KMS-11 (cell line): Measurements from ENCODE around the gene LGALS3BP.

Experiments
- H2AFZ ChIP-seq: fragments of 200-600 bp; sonication (generic); 2 replicates; pipeline ENCODE4 v1.6.1; 2016; ENCODE audit warnings: antibody characterized with exemption, mixed run types, low read depth
- H3K27ac ChIP-seq: fragments of 200-600 bp; sonication (generic); 2 replicates; pipeline ENCODE4 v1.6.1; 2016; ENCODE audit warnings: mild to moderate bottlenecking, mixed run types
- H3K27me3 ChIP-seq: fragments of 200-600 bp; sonication (generic); 2 replicates; pipeline ENCODE4 v1.6.1; 2017; ENCODE audit warnings: mild to moderate bottlenecking, low read depth, mixed run types, moderate library complexity; ENCODE audit not compliant: insufficient read depth
- H3K36me3 ChIP-seq: fragments of 200-600 bp; sonication (generic); 2 replicates; pipeline ENCODE4 v1.6.1; 2017; ENCODE audit warnings: mild to moderate bottlenecking, mixed run types; ENCODE audit not compliant: insufficient read depth
- H3K4me1 ChIP-seq: fragments of 200-600 bp; sonication (generic); 2 replicates; pipeline ENCODE4 v1.6.1; 2016; ENCODE audit warnings: mild to moderate bottlenecking, low read depth, mixed run types; ENCODE audit not compliant: poor library complexity, severe bottlenecking
- H3K4me2 ChIP-seq: fragments of 200-600 bp; sonication (generic); 2 replicates; pipeline ENCODE4 v1.7.0; 2016; ENCODE audit warnings: mild to moderate bottlenecking, mixed run types
- H3K4me3 ChIP-seq: fragments of 200-600 bp; sonication (generic); IDR thresholded peaks from 2 replicates; pipeline ENCODE4 v1.6.1; 2017; ENCODE audit warnings: low read depth, low read length, mixed read lengths; ENCODE audit not compliant: insufficient read depth
- H3K79me2 ChIP-seq: fragments of 200-600 bp; sonication (generic); 2 replicates; pipeline ENCODE4 v1.6.1; 2016; ENCODE audit warnings: low read depth, mixed run types; ENCODE audit not compliant: insufficient read depth
- H3K9ac ChIP-seq: fragments of 200-600 bp; sonication (generic); 2 replicates; pipeline ENCODE4 v1.6.1; 2016; ENCODE audit warnings: mild to moderate bottlenecking, mixed run types
- H4K20me1 ChIP-seq: fragments of 200-600 bp; sonication (generic); 2 replicates; pipeline ENCODE4 v1.6.1; 2016; ENCODE audit warnings: mild to moderate bottlenecking, mixed run types; ENCODE audit not compliant: insufficient read depth
- CTCF ChIP-seq: fragments of 200-600 bp; sonication (generic); conservative IDR thresholded peaks from 2 replicates; pipeline ENCODE4 v1.6.1; 2017; ENCODE audit warnings: low read depth, mild to moderate bottlenecking, antibody characterized with exemption, low read length, moderate library complexity, mixed read lengths

Gene LGALS3BP

DNA sequence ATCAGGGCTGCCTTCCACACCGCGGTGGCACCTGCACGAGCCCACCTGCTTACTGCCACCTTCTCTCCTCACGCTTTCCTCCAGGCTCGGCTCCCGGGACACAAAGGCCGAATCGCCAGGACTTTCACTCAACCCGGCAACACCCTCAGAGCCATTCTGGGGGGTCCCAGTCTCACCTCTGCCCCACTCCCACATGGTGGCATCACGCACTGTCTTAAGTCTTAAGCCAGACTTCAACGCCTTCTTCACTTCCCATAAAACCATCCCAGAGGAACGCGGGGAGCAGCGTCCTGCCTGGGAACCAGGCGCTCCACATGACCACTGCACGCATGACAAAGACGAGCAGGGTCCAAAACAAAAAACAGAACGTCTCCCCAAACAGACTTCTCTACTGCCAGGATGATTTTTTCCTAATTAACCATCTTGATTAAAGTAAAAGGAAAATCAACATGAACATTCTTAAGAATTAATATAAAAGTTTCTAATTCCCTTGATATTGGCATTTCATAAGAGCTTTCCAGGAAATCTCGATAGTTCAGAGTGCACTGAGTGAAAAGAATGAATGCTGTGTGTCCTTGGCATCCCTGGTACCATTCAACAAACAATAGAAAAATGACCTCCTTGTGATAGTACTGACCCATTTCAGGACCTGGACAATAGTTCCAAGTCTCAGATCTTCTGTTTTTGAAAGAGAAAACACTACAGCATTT is 27.2 kb upstream of the LGALS3BP start:
- Histone ChIP-seq H3K36me3 (no peaks in the 10 kb centered on the region), H3K4me1 (peaks cover 19% of the 10 kb centered on the region), H3K9ac (no peak overlapping the region), H3K27ac (no peak overlapping the region), H3K4me3 (no peak overlapping the region), H3K79me2 (peaks cover 52% of the 10 kb centered on the region), H3K4me2 (no peak overlapping the region), H2AFZ (no peak overlapping the region), H3K27me3 (no peaks in the 10 kb centered on the region), H4K20me1 (no peaks in the 10 kb centered on the region)
- TF ChIP-seq CTCF: no peak

- Histone ChIP-seq H3K4me2 (no peak overlapping the region), H3K79me2 (peaks cover 60% of the 10 kb centered on the region), H3K27ac (no peak overlapping the region), H3K4me3 (no peak overlapping the region), H2AFZ (no peak overlapping the region), H3K4me1 (peaks cover 19% of the 10 kb centered on the region), H3K27me3 (no peaks in the 10 kb centered on the region), H3K9ac (no peak overlapping the region), H4K20me1 (no peaks in the 10 kb centered on the region), H3K36me3 (no peaks in the 10 kb centered on the region)
- no peak for TF ChIP-seq CTCF
Observed at GRCh38 chr17:79006046-79006445, 26.3 kb upstream of the LGALS3BP start.

DNA sequence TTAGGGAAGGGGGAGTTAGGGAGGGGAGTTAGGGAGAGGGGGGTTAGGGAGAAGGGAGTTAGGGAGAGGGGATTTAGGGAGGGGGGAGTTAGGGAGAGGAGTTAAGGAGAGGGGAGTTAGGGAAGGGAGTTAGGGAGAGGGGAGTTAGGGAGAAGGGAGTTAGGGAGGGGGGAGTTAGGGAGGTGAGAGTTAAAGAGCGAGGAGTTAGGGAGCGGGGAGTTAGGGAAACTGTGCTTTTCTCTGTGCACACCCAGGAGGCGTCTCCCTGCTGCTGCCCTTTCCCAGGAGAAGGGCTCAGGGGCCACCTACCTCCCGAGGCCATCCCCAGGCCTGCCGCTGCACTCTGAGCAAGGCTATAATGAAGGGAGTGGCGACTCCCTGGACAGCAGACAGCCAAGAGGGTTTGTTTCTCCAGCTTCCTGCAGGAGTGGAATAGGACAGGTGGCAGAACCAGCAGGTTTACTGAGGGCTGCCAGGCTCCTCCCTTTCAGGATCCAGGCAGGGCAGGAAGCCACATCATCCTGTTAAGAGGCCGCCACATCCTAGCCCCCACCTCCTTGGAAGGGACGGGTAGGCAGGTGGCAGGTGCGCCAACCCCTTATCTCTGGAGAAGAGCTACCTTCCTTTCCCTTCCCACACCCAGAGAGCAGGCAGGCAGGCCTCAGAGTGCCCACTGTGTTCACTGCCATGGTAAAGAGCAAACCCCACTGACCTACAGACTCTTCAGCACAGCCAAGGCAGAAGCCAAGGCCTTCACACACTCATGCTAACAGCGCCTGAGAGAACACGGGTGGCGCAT is 25.5 kb upstream of the LGALS3BP start:
- H2AFZ ChIP-seq: no peak overlapping the region
- H3K27ac ChIP-seq: no peak overlapping the region
- peaks cover 16% of the 10 kb centered on the region for H3K4me1 ChIP-seq
- no peak for TF ChIP-seq CTCF
- H4K20me1 ChIP-seq: no peaks in the 10 kb centered on the region
- peaks cover 60% of the 10 kb centered on the region for H3K79me2 ChIP-seq
- H3K4me2 ChIP-seq: no peak overlapping the region
- H3K4me3 ChIP-seq: no peak overlapping the region
- no peaks in the 10 kb centered on the region for H3K27me3 ChIP-seq
- H3K9ac ChIP-seq: no peak overlapping the region
- H3K36me3 ChIP-seq: no peaks in the 10 kb centered on the region

DNA sequence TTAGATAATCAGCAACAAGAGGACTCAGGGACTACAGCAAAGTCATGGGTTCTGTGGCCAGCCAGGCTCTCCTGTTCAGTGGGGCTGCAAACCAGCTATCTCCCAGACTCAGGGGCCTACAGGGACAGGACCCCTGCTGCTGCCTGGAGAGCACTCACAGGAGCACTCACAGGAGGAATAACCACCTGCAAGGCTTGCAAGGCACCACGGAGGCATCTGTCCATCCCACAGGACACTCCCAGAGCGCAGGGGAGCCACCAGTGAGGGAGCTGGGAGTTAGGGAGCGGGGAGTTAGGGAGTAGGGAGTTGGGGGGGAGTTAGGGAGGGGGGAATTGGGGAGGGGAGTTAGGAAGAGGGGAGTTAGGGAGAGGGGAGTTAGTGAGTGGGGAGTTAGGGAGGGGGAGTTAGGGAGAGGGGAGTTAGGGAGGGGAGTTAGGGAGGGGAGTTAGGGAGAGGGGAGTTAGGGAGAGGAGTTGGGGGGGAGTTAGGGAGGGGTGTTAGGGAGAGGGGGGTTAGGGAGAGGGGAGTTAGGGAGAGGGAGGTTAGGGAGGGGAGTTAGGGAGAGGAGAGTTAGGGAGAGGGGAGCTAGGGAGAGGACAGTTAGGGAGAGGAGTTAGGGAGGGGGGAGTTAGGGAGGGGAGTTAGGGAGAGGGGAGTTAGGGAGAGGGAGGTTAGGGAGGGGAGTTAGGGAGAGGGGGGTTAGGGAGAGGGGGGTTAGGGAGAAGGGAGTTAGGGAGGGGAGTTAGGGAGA is 24.1 kb upstream of the LGALS3BP start:
- Histone ChIP-seq H2AFZ (no peak overlapping the region), H3K4me1 (peaks cover 13% of the 10 kb centered on the region), H3K27me3 (no peaks in the 10 kb centered on the region), H3K36me3 (no peaks in the 10 kb centered on the region; the same call in 1 of the 2 replicates), H3K4me2 (no peak overlapping the region), H3K4me3 (no peak overlapping the region), H3K79me2 (peaks cover 55% of the 10 kb centered on the region), H3K9ac (no peak overlapping the region), H4K20me1 (no peaks in the 10 kb centered on the region), H3K27ac (no peak overlapping the region)
- TF ChIP-seq CTCF: no peak
